ENCODE data around the gene RIN1. TPM values are rescaled to one million over a fixed set of nuclear protein-coding genes. Genes with fewer than 3 reads are reported as not detected.
A peak's percentile ranks its signal among the peaks of the same experiment; 100 is the strongest.

RIN1 gene
- total and polyA plus RNA-seq, 9 of the 15 experiments (the other 6 are each of a cell fraction or from before 2014, with no cell fraction given): 0.01 to 1.2 (median 0.45) TPM; not detected in 1

GRCh38 chr11:66282468-66283455, 53.5 kb downstream of the RIN1 start (continued):
- TF ChIP-seq CTCFL (IDR thresholded peaks at IDR 0.05; ENCODE audit: borderline replicate concordance, insufficient read depth, low read depth, low read length, poor library complexity, severe bottlenecking) (peak; percentile 98), ZNF644 (tag; IDR thresholded peaks at IDR 0.05; ENCODE audit: low read depth) (no peak), CSDE1 (IDR thresholded peaks at IDR 0.05) (peak in 1 of 2 experiments; percentile 100; a peak in 2 of 4 replicates), MYC (IDR thresholded peaks at IDR 0.05; ENCODE audit: low read depth, low read length) (peak; percentile 62; the same call in 1 of the 2 replicates), MYC (CRISPR knock-in tag; IDR thresholded peaks at IDR 0.05; ENCODE audit: borderline replicate concordance, low read depth) (0 out of 2 replicates have a peak, but pooled peaks have one; percentile 23), HDAC6 (IDR thresholded peaks at IDR 0.05; ENCODE audit: low read depth, low read length) (0 out of 2 replicates have a peak, but pooled peaks have one; percentile 69), POLR2AphosphoS2 (IDR thresholded peaks at IDR 0.05; ENCODE audit: low read length) (peak; percentile 86), KDM4B (IDR thresholded peaks at IDR 0.05; ENCODE audit: borderline replicate concordance in 2 of 2, low read depth in 1 of 2) (no peak), ILF3 (IDR thresholded peaks at IDR 0.05; ENCODE audit: borderline replicate concordance) (0 out of 2 replicates have a peak, but pooled peaks have one; percentile 60), ZNF740 (CRISPR knock-in tag; IDR thresholded peaks at IDR 0.05) (peak; percentile 58; the same call in 1 of the 2 replicates), ZNF740 (tag; IDR thresholded peaks at IDR 0.05) (no peak), E2F8 (IDR thresholded peaks at IDR 0.05; ENCODE audit: low read depth, partially characterized antibody) (peak; percentile 72), DEAF1 (CRISPR knock-in tag; IDR thresholded peaks at IDR 0.05) (peak; percentile 71), ZNF583 (CRISPR knock-in tag; IDR thresholded peaks at IDR 0.05) (no peak), ZNF584 (CRISPR knock-in tag; IDR thresholded peaks at IDR 0.05; ENCODE audit: low read depth) (no peak), CBX1 (IDR thresholded peaks at IDR 0.05; ENCODE audit: low read depth) (no peak), ZNF324 (CRISPR knock-in tag; IDR thresholded peaks at IDR 0.05) (no peak), FOXJ2 (tag; IDR thresholded peaks at IDR 0.05) (peak; percentile 88), RNF2 (IDR thresholded peaks at IDR 0.05) (peak; percentile 79)

All from K562 (cell line).